WTC11 (cell line): ENCODE data around the gene USP47. TPM values are rescaled to one million over a fixed set of nuclear protein-coding genes. Genes with fewer than 3 reads are reported as not detected.

ENCODE experiments used
- ATAC-seq: fragments of 200-7000 bp; cut with Tn5 transposase; 2 replicates; pipeline ENCODE4 v1.10.0; 2021; ENCODE audit warnings: mild to moderate bottlenecking, moderate library complexity
- CTCF ChIA-PET: fragments of 300-600 bp; sonication (Branson Sonifier 250); formaldehyde crosslinking; loops from one replicate; lab custom pipeline; 2021; ENCODE audit warnings: antibody characterized with exemption; lab: Charles Lee
- POLR2A ChIA-PET: fragments of 350-600 bp; sonication (Branson Sonifier 250); formaldehyde crosslinking; loops from one replicate; lab custom pipeline; 2021; ENCODE audit warnings: antibody characterized with exemption; lab: Charles Lee
- DNase-seq: peaks from one replicate; pipeline ENCODE4 v3.0.0; 2021; ENCODE audit warnings: low spot score
- H3K27ac Mint-ChIP-seq: 2 replicates; pipeline ENCODE4 v1.8.0; 2021; ENCODE audit warnings: mixed read lengths
- H3K27me3 Mint-ChIP-seq: 2 replicates; pipeline ENCODE4 v1.8.0; 2021; ENCODE audit warnings: low read depth, mild to moderate bottlenecking, moderate library complexity, mixed read lengths
- H3K36me3 Mint-ChIP-seq: 2 replicates; pipeline ENCODE4 v1.8.0; 2021; ENCODE audit warnings: mixed read lengths
- H3K4me1 Mint-ChIP-seq: 2 replicates; pipeline ENCODE4 v1.8.0; 2022; ENCODE audit warnings: mixed read lengths
- H3K4me3 Mint-ChIP-seq: 2 replicates; pipeline ENCODE4 v1.8.0; 2021; ENCODE audit warnings: mild to moderate bottlenecking, moderate library complexity, mixed read lengths
- H3K9me3 Mint-ChIP-seq: 2 replicates; pipeline ENCODE4 v1.8.0; 2021; ENCODE audit warnings: mixed read lengths
- ATF1 ChIP-seq: sonication (generic); formaldehyde crosslinking; IDR thresholded peaks from 2 replicates; pipeline ENCODE4 v1.8.1; 2023; ENCODE audit warnings: mild to moderate bottlenecking, moderate library complexity, missing genetic modification reagents
- FOXP1 ChIP-seq: sonication (generic); formaldehyde crosslinking; IDR thresholded peaks from 2 replicates; pipeline ENCODE4 v1.8.0; 2022; ENCODE audit warnings: missing genetic modification reagents, mild to moderate bottlenecking, moderate library complexity, borderline replicate concordance
- HMGA2 ChIP-seq: fragments of 250-450 bp; sonication (Bioruptor Pico); IDR thresholded peaks from 2 replicates; pipeline ENCODE4 v1.4.0; 2021; ENCODE audit warnings: mild to moderate bottlenecking, moderate library complexity
- JAZF1 ChIP-seq: fragments of 250-450 bp; sonication (Bioruptor Pico); IDR thresholded peaks from 2 replicates; pipeline ENCODE4 v1.9.0; 2021; ENCODE audit warnings: moderate library complexity, mild to moderate bottlenecking, inconsistent platforms
- MXD4 ChIP-seq: fragments of 250-450 bp; sonication (Bioruptor Pico); IDR thresholded peaks from 2 replicates; pipeline ENCODE4 v1.8.0; 2021; ENCODE audit warnings: mild to moderate bottlenecking, moderate library complexity, borderline replicate concordance
- NR2C2 ChIP-seq: sonication (generic); formaldehyde crosslinking; IDR thresholded peaks from 2 replicates; pipeline ENCODE4 v1.8.0; 2022; ENCODE audit warnings: mild to moderate bottlenecking, missing genetic modification reagents
- TEAD1 ChIP-seq: sonication (generic); formaldehyde crosslinking; IDR thresholded peaks from 2 replicates; pipeline ENCODE4 v1.8.0; 2022; ENCODE audit warnings: mild to moderate bottlenecking, missing genetic modification reagents
- ZNF138 ChIP-seq: sonication (generic); formaldehyde crosslinking; conservative IDR thresholded peaks from 2 replicates; pipeline ENCODE4 v1.8.1; 2022; ENCODE audit warnings: mild to moderate bottlenecking, moderate library complexity, missing genetic modification reagents
- ZNF263 ChIP-seq: sonication (generic); formaldehyde crosslinking; IDR thresholded peaks from 2 replicates; pipeline ENCODE4 v1.8.1; 2022; ENCODE audit warnings: low read depth, mild to moderate bottlenecking, moderate library complexity, missing genetic modification reagents
- total RNA-seq: library from RNA; stranded (reverse); gene quantifications from 3 replicates; pipeline ENCODE4 v1.2.3, GENCODE V29; 2021
- TF ChIP-seq, protein P1 (sequence below): sonication (generic); formaldehyde crosslinking; IDR thresholded peaks from 2 replicates; pipeline ENCODE4 v1.8.1; 2022; ENCODE audit warnings: missing genetic modification reagents, borderline replicate concordance
- TF ChIP-seq, protein P2 (sequence below): sonication (generic); formaldehyde crosslinking; conservative IDR thresholded peaks from 2 replicates; pipeline ENCODE4 v1.8.1; 2023; ENCODE audit warnings: mild to moderate bottlenecking, low read depth, missing genetic modification reagents, moderate library complexity
- TF ChIP-seq, protein P3 (sequence below): sonication (generic); formaldehyde crosslinking; IDR thresholded peaks from 2 replicates; pipeline ENCODE4 v1.8.1; 2023; ENCODE audit warnings: mild to moderate bottlenecking, moderate library complexity, missing genetic modification reagents
- TF ChIP-seq, protein P4 (sequence below): sonication (generic); formaldehyde crosslinking; IDR thresholded peaks from 2 replicates; pipeline ENCODE4 v1.8.1; 2022; ENCODE audit warnings: mild to moderate bottlenecking, missing genetic modification reagents, moderate library complexity, borderline replicate concordance
- TF ChIP-seq, protein P5 (sequence below): fragments of 250-450 bp; sonication (Bioruptor Pico); IDR thresholded peaks from 2 replicates; pipeline ENCODE4 v2.1.2; 2022; ENCODE audit warnings: mild to moderate bottlenecking, moderate library complexity
- TF ChIP-seq, protein P6 (sequence below): sonication (generic); formaldehyde crosslinking; IDR thresholded peaks from 2 replicates; pipeline ENCODE4 v1.8.0; 2023; ENCODE audit warnings: mild to moderate bottlenecking, missing genetic modification reagents

Gene USP47
- total RNA-seq, 1 experiment from 2014 or later: 19.7 TPM

DNA sequence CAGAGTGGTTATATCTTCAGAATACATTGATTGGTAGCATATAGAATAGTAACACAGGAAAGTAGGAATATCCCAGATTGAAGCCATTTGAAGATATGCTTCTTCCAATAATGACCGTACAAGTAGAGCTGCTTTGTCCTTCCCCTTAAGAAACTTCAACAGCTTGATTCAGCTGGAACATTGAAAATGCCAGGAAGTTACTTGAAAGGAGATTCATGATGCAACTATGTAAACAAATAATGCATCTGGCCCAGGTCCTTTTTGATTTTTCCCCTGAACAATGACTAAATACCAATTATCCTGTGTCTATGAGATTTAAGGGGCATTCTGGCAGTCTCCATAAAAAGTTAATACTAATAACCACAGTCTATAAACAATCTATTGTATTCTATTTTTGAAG lies 163.7 kb downstream of the USP47 start:
- H3K27me3 Mint-ChIP-seq: peaks cover 27% of the 10 kb centered on the region
- H3K27ac Mint-ChIP-seq: no peak overlapping the region
- no peaks in the 10 kb centered on the region for H3K9me3 Mint-ChIP-seq
- POLR2A ChIA-PET: no interaction called here
- peaks cover 18% of the 10 kb centered on the region for H3K4me1 Mint-ChIP-seq
- no peak overlapping the region for H3K4me3 Mint-ChIP-seq
- ATAC-seq (no peak), DNase-seq (no peak)
- CTCF ChIA-PET: interaction anchor here (1.5 kb wide), 1 partner anchor 39 kb away, joined by 6 read pairs; no protein-coding TSS in a partner anchor
- H3K36me3 Mint-ChIP-seq: peaks cover 7% of the 10 kb centered on the region
- TF ChIP-seq ZNF263 (no peak), NR2C2 (CRISPR knock-in tag) (no peak)

DNA sequence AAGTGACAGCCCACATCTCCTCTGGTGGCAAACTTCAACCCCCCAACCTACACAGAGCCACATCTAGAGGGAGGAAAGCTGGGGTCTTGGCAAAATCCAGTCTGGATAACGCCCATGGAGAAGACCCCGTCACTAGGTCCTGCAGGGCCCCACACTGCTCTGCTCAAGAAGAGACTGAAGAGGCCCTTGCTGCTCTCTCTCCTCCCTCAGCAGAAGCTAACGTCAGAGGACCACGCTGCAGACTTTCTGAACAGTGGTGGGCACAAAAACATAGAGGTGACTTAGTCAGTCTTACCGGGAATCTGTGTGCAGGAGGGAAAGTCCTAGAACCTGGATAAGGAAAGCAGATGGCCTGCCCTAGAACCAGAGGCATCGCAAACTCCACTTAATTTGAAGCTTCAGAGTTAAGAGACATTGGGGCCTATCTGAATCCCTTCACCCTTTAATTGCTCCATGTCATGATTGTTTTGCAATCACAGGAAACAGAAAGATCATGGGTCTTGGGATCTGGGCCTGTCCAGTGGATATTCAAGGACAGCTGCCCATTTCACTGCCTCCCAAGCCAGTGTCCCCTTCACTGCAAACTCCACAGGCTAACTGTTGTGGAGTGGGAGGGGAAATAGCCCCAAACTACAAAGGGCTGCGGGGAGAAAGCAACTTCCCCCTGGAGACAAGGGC lies 164.9 kb downstream of the USP47 start:
- peaks cover 37% of the 10 kb centered on the region for H3K27me3 Mint-ChIP-seq
- H3K4me3 Mint-ChIP-seq: no peak overlapping the region
- POLR2A ChIA-PET: no interaction called here
- ATAC-seq: no peak
- TF ChIP-seq, protein P1, sequence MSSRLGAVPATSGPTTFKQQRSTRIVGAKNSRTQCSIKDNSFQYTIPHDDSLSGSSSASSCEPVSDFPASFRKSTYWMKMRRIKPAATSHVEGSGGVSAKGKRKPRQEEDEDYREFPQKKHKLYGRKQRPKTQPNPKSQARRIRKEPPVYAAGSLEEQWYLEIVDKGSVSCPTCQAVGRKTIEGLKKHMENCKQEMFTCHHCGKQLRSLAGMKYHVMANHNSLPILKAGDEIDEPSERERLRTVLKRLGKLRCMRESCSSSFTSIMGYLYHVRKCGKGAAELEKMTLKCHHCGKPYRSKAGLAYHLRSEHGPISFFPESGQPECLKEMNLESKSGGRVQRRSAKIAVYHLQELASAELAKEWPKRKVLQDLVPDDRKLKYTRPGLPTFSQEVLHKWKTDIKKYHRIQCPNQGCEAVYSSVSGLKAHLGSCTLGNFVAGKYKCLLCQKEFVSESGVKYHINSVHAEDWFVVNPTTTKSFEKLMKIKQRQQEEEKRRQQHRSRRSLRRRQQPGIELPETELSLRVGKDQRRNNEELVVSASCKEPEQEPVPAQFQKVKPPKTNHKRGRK (CRISPR knock-in tag): no peak
- TF ChIP-seq, protein P2, sequence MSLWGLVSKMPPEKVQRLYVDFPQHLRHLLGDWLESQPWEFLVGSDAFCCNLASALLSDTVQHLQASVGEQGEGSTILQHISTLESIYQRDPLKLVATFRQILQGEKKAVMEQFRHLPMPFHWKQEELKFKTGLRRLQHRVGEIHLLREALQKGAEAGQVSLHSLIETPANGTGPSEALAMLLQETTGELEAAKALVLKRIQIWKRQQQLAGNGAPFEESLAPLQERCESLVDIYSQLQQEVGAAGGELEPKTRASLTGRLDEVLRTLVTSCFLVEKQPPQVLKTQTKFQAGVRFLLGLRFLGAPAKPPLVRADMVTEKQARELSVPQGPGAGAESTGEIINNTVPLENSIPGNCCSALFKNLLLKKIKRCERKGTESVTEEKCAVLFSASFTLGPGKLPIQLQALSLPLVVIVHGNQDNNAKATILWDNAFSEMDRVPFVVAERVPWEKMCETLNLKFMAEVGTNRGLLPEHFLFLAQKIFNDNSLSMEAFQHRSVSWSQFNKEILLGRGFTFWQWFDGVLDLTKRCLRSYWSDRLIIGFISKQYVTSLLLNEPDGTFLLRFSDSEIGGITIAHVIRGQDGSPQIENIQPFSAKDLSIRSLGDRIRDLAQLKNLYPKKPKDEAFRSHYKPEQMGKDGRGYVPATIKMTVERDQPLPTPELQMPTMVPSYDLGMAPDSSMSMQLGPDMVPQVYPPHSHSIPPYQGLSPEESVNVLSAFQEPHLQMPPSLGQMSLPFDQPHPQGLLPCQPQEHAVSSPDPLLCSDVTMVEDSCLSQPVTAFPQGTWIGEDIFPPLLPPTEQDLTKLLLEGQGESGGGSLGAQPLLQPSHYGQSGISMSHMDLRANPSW: no peak
- no peak for TF ChIP-seq MXD4 (CRISPR knock-in tag)
- TF ChIP-seq, protein P3, sequence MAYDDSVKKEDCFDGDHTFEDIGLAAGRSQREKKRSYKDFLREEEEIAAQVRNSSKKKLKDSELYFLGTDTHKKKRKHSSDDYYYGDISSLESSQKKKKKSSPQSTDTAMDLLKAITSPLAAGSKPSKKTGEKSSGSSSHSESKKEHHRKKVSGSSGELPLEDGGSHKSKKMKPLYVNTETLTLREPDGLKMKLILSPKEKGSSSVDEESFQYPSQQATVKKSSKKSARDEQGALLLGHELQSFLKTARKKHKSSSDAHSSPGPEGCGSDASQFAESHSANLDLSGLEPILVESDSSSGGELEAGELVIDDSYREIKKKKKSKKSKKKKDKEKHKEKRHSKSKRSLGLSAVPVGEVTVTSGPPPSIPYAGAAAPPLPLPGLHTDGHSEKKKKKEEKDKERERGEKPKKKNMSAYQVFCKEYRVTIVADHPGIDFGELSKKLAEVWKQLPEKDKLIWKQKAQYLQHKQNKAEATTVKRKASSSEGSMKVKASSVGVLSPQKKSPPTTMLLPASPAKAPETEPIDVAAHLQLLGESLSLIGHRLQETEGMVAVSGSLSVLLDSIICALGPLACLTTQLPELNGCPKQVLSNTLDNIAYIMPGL (CRISPR knock-in tag): no peak
- no peak for TF ChIP-seq FOXP1 (CRISPR knock-in tag)
- no peak for TF ChIP-seq TEAD1
- TF ChIP-seq ATF1 (CRISPR knock-in tag): no peak
- TF ChIP-seq, protein P4, sequence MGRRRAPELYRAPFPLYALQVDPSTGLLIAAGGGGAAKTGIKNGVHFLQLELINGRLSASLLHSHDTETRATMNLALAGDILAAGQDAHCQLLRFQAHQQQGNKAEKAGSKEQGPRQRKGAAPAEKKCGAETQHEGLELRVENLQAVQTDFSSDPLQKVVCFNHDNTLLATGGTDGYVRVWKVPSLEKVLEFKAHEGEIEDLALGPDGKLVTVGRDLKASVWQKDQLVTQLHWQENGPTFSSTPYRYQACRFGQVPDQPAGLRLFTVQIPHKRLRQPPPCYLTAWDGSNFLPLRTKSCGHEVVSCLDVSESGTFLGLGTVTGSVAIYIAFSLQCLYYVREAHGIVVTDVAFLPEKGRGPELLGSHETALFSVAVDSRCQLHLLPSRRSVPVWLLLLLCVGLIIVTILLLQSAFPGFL (CRISPR knock-in tag): no peak
- TF ChIP-seq, protein P5, sequence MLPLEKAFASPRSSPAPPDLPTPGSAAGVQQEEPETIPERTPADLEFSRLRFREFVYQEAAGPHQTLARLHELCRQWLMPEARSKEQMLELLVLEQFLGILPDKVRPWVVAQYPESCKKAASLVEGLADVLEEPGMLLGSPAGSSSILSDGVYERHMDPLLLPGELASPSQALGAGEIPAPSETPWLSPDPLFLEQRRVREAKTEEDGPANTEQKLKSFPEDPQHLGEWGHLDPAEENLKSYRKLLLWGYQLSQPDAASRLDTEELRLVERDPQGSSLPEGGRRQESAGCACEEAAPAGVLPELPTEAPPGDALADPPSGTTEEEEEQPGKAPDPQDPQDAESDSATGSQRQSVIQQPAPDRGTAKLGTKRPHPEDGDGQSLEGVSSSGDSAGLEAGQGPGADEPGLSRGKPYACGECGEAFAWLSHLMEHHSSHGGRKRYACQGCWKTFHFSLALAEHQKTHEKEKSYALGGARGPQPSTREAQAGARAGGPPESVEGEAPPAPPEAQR: no peak
- no peak for TF ChIP-seq HMGA2 (CRISPR knock-in tag)
- no peak for TF ChIP-seq ZNF138 (CRISPR knock-in tag)
- TF ChIP-seq JAZF1: no peak
- TF ChIP-seq, protein P6, sequence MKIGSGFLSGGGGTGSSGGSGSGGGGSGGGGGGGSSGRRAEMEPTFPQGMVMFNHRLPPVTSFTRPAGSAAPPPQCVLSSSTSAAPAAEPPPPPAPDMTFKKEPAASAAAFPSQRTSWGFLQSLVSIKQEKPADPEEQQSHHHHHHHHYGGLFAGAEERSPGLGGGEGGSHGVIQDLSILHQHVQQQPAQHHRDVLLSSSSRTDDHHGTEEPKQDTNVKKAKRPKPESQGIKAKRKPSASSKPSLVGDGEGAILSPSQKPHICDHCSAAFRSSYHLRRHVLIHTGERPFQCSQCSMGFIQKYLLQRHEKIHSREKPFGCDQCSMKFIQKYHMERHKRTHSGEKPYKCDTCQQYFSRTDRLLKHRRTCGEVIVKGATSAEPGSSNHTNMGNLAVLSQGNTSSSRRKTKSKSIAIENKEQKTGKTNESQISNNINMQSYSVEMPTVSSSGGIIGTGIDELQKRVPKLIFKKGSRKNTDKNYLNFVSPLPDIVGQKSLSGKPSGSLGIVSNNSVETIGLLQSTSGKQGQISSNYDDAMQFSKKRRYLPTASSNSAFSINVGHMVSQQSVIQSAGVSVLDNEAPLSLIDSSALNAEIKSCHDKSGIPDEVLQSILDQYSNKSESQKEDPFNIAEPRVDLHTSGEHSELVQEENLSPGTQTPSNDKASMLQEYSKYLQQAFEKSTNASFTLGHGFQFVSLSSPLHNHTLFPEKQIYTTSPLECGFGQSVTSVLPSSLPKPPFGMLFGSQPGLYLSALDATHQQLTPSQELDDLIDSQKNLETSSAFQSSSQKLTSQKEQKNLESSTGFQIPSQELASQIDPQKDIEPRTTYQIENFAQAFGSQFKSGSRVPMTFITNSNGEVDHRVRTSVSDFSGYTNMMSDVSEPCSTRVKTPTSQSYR (CRISPR knock-in tag): no peak
- TF ChIP-seq, all 79 proteins: peak for 0
- H3K9me3 Mint-ChIP-seq: no peaks in the 10 kb centered on the region
- CTCF ChIA-PET: no interaction called here
- peaks cover 3% of the 10 kb centered on the region for H3K36me3 Mint-ChIP-seq
- no peak overlapping the region for H3K27ac Mint-ChIP-seq
- H3K4me1 Mint-ChIP-seq: peaks cover 19% of the 10 kb centered on the region
- no peak for DNase-seq
